Stimulated activated CD4-positive, alpha-beta T cell treated with anti-CD3 and anti-CD28 coated beads, Interleukin-2, amount 100 ng/mL, for 4 hours (primary cell): ENCODE results near the gene ABCC8.

Source experiments
- DNase-seq: peaks from one replicate; pipeline ENCODE4 v3.0.0-alpha.2; 2020; ENCODE audit warnings: low read depth

Gene ABCC8

GRCh38 chr11:17505146-17505545, 28.5 kb upstream of the ABCC8 start:
- no peak for DNase-seq

GRCh38 chr11:17504330-17505107, 27.9 kb upstream of the ABCC8 start:
- peak; percentile 64 for DNase-seq

- no peak for DNase-seq
Measured at GRCh38 chr11:17502630-17503029, 26.0 kb upstream of the ABCC8 start.

- DNase-seq, result no peak
Measured at GRCh38 chr11:17500673-17501072, 24.0 kb upstream of the ABCC8 start.

- DNase-seq, result no peak
Measured at GRCh38 chr11:17498475-17498874, 21.8 kb upstream of the ABCC8 start.

GRCh38 chr11:17498058-17498457, 21.4 kb upstream of the ABCC8 start:
- no peak for DNase-seq

GRCh38 chr11:17496406-17496805, 19.8 kb upstream of the ABCC8 start:
- DNase-seq, result no peak

GRCh38 chr11:17494019-17494418, 17.4 kb upstream of the ABCC8 start:
- DNase-seq, result no peak

GRCh38 chr11:17490938-17491337, 14.3 kb upstream of the ABCC8 start:
- no peak for DNase-seq

GRCh38 chr11:17490232-17490631, 13.6 kb upstream of the ABCC8 start:
- no peak for DNase-seq

- no peak for DNase-seq
Measured at GRCh38 chr11:17489751-17490150, 13.1 kb upstream of the ABCC8 start.

GRCh38 chr11:17488563-17488962, 11.9 kb upstream of the ABCC8 start:
- DNase-seq, result no peak

- DNase-seq, result no peak
Measured at GRCh38 chr11:17486646-17487045, 10.0 kb upstream of the ABCC8 start.

GRCh38 chr11:17483505-17483904, 6.9 kb upstream of the ABCC8 start:
- no peak for DNase-seq

GRCh38 chr11:17481905-17482304, 5.3 kb upstream of the ABCC8 start:
- DNase-seq, result no peak

- no peak for DNase-seq
Measured at GRCh38 chr11:17479284-17480214, 2.9 kb upstream of the ABCC8 start.

- no peak for DNase-seq
Measured at GRCh38 chr11:17478070-17478469, 1.4 kb upstream of the ABCC8 start.

GRCh38 chr11:17477361-17477760, 716 bp upstream of the ABCC8 start:
- no peak for DNase-seq

GRCh38 chr11:17477084-17477333, 364 bp upstream of the ABCC8 start:
- DNase-seq, result no peak

GRCh38 chr11:17475666-17476316, 854 bp downstream of the ABCC8 start:
- no peak for DNase-seq

- DNase-seq, result no peak
Measured at GRCh38 chr11:17473071-17473744, 3.4 kb downstream of the ABCC8 start.

GRCh38 chr11:17472467-17472866, 4.2 kb downstream of the ABCC8 start:
- no peak for DNase-seq
